ENCODE data around the gene TIMM8B.
"Not testable (repeated sequence)": the region's sequence is repeated elsewhere in the genome, so short reads cannot be mapped to it uniquely, and the experiment has no call there.

TIMM8B gene, protein sequence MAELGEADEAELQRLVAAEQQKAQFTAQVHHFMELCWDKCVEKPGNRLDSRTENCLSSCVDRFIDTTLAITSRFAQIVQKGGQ

DNA sequence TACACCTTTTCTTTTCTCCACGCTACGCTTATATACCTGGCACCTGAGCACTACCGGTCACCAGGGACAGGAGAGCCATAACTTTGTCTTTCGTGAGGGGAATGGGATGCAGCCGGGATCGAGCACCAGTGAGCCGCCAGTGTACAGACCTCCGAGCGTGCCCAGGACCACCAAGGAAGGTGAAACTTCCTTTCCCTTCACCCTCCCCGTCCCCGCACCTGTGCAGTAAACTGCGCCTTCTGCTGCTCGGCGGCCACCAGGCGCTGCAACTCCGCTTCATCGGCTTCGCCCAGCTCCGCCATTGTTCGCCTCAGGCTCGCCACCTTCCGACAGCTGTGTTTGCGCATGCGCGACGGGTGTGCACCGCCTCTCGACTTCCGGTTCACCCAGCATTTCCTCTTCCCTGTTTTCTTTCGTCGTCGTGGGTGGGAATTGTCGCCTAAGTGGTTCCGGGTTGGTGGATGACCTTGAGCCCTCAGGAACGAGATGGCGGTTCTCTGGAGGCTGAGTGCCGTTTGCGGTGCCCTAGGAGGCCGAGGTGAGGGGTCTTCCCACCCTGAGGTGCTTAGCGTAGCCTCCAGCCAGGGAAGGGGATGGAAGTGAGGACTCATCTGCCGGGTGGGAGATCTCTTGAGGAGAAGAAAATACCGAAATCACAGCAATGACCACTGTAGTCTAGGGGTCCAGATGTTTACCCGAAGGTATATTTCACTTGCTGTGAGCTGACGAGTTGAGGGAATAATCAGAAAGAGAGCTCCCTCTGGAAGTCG is at the start of gene TIMM8B, which contains the start of gene SDHD:
Gene TIMM8B (minus strand): TSS at position 335 of the 770 bp plus-strand sequence. CDS start 33 bp downstream, at position 302.
Gene SDHD (plus strand): TSS at position 452 of the 770 bp plus-strand sequence. CDS start 35 bp downstream, at position 487.
- peak; percentile 95 for DNase-seq (ENCODE audit: low read depth)

DNA sequence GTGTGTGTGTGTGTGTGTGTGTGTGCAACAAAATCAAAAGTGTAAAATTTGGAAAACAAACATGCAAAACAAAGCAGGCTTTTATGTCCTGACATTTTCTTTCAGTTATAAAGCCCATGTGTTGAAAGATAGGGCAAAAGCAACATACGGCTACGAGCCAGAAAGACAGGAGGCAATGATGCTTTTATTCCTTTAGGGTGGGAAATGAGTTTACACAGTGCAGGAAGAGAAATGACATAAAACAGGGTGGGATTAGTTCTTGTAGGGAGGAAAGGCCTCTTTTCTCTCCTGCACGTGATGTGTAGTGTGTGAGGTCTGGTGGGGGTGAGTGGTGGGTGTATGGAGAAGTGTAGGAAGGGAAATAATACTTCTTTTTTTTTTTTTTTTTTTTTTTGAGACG is 47.9 kb upstream of the TIMM8B start:
- no peak for DNase-seq (ENCODE audit: low read depth)

DNA sequence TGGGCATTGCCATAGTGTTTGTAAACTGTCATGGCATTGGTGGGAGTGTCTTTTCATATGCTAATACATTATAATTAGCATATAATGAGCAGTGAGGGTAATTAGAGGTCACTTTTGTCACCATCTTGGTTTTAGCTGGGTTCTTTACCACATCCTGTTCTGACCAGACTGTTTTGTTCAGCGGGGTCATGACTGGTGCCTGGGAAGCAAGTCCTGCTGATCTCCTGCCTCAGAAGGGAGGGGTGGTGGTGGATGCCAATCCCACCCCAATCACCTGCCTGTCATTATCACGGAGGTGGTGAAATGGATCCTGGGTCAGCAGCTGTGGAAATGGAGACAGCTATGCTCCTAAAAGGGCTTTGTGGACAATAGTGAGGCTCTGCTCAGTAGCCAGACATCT is 46.2 kb upstream of the TIMM8B start:
- DNase-seq (ENCODE audit: low read depth) = no peak

DNA sequence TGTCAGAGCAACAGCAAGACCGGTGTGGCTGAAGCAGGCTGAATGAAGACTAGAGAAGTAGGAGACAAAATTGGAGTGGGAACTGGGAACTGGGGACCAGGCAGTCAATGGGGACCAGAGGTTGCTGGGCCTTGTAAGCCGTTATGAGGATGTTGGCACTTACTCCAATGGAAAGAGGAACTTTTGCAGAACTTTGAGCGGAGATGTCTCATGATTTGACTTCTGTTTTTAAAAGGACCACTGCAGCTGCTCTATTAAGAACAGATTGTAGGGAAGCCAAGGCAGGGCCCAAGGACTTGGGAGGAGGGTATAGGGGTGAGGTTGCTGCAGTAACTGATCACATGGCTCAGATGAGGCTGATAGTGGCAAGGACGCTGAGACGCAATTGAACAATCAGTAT is 43.1 kb upstream of the TIMM8B start:
- DNase-seq (ENCODE audit: low read depth) = no peak

DNA sequence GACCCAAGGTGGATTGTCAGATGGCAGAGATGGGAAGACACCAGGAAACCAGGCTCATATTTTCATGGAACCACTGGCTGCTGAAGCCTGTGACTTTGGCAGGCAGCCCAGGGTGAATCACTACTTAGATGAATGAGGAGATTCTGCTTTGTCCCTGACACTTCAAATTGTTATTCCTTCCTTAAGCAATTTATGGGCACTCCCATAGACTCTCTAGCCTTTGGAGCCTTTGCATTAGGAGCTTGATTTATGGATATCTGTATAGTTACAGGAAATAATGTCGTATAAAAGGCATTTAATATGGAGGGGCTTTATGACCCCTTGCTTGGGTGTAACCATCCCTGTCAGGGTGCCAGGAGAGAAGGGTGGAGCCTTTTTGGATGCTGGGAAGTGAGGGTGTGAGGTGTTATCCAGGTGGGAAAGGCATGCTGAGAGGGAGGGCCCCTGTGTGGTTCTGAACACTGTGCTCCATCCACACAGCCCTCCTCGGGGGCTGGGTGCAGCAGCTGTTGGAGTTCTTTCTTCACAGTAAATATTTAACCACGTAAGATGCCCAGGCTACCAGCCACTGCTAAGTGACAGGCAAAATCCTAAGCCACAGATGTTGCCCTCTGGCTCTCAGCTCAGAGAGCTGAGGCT is 42.0 kb upstream of the TIMM8B start:
- DNase-seq (ENCODE audit: low read depth) = peak; percentile 62

DNA sequence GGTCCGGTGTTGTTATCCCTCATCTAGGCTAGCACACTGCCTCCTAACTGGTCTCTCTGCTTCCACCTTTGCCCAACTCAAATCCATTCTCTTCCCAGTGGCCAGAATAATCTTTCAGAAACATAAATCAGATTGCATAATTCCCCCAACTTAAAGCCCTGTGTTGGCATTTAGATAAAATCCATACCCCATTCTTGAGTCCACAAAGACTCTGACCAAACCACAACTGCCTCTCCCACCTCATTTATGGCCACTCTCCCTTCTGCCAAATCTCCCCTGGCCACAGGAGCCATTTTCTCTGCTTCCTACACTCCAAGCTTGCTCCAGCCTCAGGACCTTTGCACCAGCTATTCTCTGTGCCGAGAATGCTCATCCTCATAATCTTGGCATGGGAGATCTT is 40.5 kb upstream of the TIMM8B start:
- DNase-seq (ENCODE audit: low read depth) = no peak

DNA sequence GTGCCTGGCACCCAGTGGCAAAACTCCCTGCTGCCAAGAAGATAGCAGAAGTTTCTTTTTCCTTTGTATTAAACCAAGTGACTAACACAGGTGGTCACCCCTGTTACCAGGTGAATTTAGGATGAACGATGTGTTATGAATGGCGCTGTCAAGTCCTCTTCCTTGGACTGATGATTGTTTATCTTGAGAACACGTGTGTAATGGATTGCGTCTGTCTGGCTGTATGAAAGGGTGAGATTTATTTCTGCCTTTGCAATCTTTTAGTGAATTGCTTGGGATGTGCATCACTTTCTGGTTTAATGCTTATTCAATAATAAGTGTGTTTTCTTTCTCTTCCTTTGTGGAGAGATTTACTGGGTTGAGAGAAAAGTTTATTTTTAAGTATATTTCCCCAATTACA is 36.6 kb upstream of the TIMM8B start:
- no peak for DNase-seq (ENCODE audit: low read depth)

DNA sequence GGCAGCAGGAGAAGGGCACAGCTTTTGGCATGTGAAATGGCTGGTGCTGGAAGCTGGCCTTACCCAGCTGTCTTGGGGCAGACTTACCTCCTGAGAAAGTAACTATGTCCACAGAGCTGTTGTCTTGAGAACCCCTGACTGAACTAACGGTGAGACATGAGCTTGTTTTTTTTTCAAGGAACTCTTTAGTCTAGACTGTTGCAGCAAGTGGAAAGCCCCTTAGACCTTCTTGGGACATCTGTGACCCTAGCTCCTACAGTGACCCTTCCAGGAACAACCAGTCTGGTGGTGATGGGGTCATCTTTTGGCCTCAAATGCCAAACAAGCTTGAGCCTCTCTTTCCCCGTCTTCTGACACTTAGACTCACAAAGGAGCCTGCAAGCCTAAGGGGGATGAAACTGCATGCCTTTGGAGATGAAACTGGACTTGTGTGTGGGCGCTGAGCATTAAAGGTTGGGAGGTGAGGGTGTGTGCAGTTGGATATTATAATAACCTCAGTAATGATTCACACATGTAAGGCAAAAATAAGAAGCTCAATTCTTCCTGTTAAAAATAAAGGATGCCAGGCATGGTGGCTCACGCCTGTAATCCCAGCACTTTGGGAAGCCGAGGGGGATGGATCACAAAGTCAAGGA is 35.5 kb upstream of the TIMM8B start:
- no peak for DNase-seq (ENCODE audit: low read depth)

DNA sequence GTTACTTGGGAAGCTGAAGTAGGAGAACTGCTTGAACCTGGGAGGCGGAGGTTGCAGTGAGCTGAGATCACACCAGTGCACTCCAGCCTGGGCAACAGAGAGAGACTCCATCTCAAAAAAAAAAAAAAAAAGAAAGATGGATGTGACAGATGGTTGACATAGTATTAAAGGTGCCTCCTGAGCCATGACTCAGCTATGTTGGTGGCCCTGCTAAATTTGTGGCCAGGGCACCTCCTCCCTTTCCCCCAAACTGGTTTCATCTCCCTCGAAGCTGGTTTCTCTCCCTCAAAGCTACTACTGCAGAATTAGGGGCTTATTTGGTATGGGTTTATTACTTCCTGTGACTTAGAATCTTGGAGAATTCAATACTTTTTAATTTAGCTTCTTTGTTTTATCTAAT is 31.6 kb upstream of the TIMM8B start:
- no peak for DNase-seq (ENCODE audit: low read depth)

DNA sequence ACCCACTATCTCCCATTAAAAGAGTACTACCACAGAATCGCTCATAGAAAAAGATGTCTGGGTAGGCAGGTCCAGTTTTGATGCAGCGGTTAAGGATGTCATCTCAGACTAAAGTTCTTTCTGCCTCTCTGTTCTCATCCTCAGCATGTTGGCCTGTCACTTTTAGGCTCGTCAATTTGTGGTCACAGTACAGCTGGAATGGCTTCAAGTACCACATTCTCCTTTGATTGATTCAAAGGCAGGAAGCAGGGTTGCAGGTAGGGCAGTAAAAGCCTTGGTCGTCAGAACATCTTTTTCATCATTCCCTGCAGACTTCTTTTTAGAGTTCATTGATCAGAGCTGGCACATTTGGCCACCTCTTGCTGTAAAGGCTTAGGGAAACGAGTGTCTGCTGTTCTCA is 28.8 kb upstream of the TIMM8B start:
- no peak for DNase-seq (ENCODE audit: low read depth)

DNA sequence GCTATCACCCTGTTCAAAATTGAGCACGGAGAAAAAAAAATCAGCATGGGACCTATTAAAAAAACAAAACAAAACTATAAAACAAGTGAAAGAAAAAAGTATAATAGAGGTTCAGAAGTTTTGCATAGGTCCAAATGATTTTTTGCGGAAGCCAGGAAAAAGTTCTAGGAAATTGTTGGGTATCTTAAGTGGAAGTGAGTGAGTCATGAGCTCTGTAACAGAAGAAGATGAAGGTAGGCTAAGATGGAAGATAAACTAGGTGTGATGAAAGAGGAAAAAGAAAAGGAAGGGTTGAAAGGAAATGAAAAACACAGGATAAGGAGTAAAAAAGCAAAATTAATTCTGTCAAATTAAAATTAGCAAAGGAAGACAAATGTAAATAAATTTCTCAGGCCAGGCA is 27.9 kb upstream of the TIMM8B start:
- DNase-seq (ENCODE audit: low read depth) = no peak

DNA sequence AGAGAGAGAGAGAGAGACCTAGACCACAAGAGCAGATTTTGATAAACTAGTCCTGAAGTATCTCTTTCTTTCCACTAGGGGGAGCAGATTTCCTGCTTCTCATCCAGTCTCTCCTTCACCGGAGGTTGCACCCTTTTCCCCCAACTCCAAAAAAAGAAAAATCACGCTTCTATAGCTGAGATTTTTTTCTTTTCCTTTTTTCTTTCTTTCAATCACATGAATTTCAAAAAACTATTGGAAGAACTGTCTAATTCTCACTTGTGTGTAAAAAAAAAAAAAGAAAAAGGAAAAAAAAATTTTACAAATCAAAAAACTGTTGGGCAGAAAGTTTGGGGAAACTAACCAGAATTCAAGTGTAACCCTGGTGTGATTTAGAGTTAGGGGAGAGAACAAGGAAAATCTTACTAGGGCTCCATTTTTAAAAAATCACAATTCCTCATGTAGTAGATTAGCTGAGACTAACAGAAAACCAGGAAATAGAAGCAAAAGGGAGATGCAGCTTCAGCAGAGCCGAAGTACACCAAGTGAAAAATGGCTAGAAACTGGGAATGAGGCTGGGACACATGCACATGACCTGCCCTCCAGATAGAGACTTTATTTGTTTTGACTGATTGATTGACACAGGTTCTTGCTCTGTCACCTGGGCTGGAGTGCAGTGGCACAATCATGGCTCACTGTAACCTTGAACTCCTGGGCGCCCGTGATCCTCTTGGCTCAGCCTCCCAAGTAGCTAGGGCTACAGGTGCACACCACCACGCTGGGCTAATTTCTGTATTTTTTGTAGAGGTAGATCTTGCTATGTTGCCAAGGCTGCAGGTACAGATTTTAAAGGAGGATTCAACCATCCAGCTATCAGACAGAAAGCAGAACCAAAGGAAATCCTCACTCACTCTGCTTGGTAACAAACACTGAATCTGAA is 27.2 kb upstream of the TIMM8B start:
- DNase-seq (ENCODE audit: low read depth) = peak; percentile 41

DNA sequence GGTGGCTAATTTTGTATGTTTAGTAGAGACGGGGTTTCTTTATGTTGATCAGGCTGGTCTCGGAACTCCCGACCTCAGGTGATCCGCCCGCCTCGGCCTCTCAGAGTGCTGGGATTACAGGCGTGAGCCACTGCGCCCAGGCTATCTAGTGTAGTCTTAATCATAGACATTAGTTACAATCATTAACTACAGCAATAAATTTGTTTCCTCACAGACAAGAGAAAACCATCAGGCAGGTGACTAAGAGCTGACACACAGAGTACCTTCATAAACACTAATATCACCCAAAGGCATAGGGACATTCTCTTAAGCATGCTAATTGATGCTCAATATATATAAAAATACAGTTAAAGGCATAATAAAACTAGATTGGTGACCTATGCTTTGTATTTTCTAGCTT is 19.5 kb upstream of the TIMM8B start:
- DNase-seq (ENCODE audit: low read depth) = no peak

DNA sequence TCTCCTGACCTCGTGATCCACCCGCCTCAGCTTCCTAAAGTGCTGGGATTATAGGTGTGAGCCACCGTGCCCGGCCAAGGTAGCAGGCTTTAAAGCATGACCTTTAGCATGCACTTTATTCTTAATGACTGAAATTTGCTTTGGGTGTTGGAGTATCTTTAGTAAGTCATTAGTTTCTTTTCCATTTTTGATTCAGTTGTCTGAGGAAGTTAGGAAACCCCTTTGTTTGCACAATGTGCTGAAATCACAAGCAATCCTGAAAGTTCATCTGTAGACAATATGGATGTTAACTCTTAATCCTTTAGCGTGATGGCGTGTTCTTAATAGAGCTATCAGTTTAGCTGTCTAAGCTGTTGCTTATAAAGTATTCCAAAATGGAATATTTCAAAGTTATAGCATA is 16.9 kb upstream of the TIMM8B start:
- DNase-seq (ENCODE audit: low read depth) = no peak

DNA sequence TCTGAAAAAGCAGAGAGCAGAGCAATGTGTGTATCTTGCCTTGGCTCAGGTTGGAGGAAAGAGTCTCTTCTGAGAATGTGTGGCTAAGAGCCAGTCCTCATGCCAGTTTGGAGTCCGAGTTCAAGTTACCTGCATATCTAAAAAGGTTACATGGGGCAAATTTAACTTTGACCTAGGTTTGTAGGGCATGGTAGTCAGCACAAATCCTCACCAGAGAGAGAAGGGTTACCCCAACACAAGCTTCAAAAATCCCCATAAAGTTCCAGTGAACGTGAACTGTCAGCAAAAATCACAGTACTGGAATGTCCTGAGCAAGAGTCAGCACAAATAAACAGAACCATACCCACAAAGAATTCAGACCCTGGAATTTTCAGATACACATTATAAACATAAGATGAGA is 13.9 kb upstream of the TIMM8B start:
- no peak for DNase-seq (ENCODE audit: low read depth)

DNA sequence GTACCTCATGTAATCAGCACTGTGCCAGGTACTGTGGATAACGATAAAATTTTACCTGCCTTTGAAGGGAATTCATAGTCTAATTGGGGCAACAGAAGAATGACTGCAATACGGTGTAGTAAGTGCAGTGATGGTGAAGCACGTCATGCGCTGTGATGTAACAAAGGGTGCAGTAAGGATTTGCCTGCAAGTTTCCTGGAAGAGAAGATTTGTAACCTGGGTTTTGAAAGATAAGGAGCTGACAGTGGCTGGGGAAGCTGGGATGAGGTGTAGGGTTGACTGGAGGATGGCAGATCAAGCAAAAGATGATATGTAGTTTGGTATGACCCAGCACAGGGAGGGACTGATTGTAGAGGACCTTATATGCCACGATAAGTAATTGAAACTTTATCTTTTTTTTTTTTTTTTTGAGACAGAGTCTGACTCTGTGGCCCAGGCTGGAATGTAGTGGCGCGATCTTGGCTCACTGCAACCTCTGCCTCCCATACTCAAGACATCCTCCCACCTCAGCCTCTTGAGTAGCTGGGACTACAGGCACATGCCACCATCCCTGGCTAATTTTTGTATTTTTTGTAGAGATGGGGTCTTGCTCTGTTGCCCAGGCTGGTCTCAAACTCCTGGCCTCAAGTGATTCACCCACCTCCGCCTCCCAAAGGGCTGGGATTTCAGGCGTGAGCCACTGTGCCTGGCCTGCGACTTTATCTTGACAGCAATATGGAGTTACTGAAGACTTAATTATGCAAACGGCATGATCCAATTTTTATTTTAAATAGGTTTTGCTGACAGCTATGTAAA is 11.4 kb upstream of the TIMM8B start:
- no peak for DNase-seq (ENCODE audit: low read depth)

DNA sequence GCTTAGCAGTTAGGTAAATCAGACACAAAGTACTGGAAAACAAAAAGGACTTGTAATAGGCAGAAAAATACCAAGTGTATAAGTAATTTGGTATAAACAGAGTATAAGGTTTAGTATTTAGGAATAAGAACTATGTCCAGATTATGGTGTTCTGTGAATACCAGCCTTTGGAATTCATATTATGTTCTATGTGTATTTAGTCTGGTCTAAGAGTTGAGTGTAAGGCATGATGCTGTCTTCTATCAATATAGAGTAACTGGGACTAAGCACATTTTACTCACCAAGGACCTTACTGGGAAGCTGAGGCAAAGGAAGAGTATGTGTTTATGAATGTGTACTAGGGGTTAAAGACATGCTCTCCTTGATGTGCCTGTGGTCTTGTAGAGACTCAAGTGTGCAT is 9.6 kb upstream of the TIMM8B start:
- no peak for DNase-seq (ENCODE audit: low read depth)

DNA sequence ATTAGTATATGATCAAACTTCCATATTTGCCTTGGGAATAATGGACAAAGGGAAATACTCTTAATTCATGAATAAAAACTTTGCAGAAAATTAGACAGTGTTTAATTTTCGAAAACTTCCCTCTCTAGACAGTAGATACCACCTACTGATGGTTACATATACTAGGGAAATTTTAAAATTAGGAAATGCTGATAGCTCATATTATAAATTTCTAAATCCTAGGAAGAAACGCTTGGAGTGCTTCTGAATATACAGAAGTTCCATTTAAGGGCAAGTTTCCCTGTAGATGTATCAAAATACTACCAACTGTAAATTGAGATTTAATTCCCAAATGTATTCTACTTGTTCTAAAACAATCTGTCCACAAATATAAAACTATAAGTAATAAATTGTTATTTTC is 8.7 kb upstream of the TIMM8B start:
- not testable (repeated sequence) for DNase-seq (ENCODE audit: low read depth)

DNA sequence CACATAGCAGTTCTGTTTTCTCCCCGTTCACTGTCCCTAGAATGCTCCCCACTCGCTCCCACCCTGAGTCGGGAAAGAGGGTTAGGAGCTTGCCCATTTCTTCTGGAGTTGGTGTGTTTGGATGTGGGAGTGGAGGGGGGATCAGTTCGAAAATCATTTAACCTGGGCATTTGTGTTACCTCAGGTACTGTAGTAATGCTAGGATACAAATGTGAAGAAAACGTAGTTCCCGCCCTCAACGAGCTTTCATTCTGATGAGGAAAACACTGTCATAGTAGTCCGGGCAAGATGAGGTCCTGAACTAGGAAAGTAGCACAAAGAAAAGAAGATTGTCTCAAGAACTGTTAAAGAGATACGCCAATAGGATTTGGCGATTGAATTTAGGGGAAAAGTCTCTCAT is 656 bp upstream of the TIMM8B start:
- DNase-seq (ENCODE audit: low read depth) = no peak

DNA sequence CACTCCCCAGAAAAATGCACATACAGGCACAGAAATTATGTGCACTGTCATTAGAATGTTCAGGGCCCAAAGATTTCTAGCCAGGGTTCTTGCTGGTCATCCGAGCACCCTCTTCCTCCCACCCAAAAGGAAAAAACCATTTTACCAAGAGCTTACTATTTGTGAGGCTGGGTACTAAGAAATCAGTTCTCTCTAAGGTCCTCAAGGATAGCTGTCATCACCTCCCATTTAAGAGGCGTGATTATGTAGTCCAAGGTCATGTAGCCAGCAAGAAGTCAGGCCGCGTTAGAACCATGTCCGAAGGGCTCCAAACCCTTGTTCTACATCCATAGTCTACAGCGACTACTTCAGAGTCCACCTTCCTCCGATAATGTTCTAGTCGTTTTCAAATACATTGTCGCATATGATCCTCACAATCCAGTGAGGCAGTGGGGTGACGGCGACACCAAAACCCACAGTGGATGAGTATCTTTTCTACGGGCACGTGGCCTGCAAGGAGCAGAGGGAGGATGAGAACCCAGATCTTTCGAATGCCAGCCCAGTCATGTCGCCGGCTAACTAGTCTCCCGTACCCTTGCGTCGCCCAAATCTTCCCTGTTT is 634 bp downstream of the TIMM8B start:
- DNase-seq (ENCODE audit: low read depth) = no peak

DNA sequence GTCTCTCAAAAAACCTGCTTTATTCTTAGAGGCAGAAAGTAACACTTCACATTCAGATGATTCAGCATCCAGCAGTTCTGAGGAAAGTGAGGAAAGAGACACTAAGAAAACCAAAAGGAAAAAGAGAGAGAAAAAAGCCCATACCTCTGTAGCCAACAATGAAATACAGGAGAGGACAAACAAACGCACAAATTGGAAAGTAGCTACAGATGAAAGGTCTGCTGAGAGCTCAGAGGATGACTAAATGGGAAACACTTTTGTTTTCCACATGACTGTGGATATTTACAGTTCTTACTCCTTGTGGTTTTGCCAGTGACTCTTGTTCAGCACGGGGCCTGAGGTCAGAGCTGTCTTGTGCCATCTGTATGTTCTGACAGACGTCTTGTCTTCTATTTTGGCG is 3.8 kb downstream of the TIMM8B start:
- DNase-seq (ENCODE audit: low read depth) = peak; percentile 20

Data from stromal cell of bone marrow (primary cell).